Pancreas (tissue), 10 donors: Measurements from ENCODE around the gene UFD1. TPM values are rescaled to one million over a fixed set of nuclear protein-coding genes. Genes with fewer than 3 reads are reported as not detected.
A peak's percentile ranks its signal among the peaks of the same experiment; 100 is the strongest.

Source experiments
- ATAC-seq, 4 donors: fragments of 200-7000 bp; cut with Tn5 transposase; one replicate each; pipeline versions ENCODE4 v1.8.0 to v1.9.1; 2020; ENCODE audit warnings: mild to moderate bottlenecking in 4 of 4, moderate library complexity in 4 of 4
- DNase-seq, 6 donors: peaks; one replicate each; pipeline ENCODE4 v3.0.0-alpha.2; 2020
- FAIRE-seq: peaks from 2 replicates; lab custom pipeline; 2012; peaks lifted over from hg19 to GRCh38; lab: Jason Lieb, UNC
- H3K27ac ChIP-seq, 4 donors: fragments of 200-600 bp; sonication (generic); 1 replicate in 3 of 4; 2 replicates in 1 of 4; pipeline versions ENCODE4 v1.5.0 to v1.8.0; 2020
- H3K27me3 ChIP-seq, 4 donors: fragments of 200-600 bp; one replicate each; pipeline ENCODE4 v1.8.0; 2021
- H3K36me3 ChIP-seq, 3 donors: fragments of 200-600 bp; sonication (generic) in 1 of 3; one replicate each; pipeline versions ENCODE4 v1.5.0 to v1.8.0; 2020 to 2021
- H3K4me1 ChIP-seq, 3 donors: fragments of 200-600 bp; one replicate each; pipeline ENCODE4 v1.8.0; 2021
- H3K4me3 ChIP-seq, 4 donors: fragments of 200-600 bp; sonication (generic) in 2 of 4; one replicate each; pipeline versions ENCODE4 v1.5.0 to v1.8.0; 2020 to 2021
- H3K9me3 ChIP-seq, 4 donors: fragments of 200-600 bp; one replicate each; pipeline ENCODE4 v1.8.0; 2021
- CTCF ChIP-seq, 4 donors: fragments of 200-600 bp; sonication (generic) in 3 of 4; IDR thresholded peaks; one replicate each; pipeline versions ENCODE4 v1.5.0 to v1.8.0; 2021; ENCODE audit warnings: antibody characterized with exemption in 4 of 4
- WGBS, 2 donors: extraction: QIAGEN DNeasy Blood & Tissue Kit; methylation state at CpG; one replicate each; pipeline ENCODE4 v1.1.7; 2013; 5-methylcytosine and 5-hydroxymethylcytosine counted together
- intact Hi-C, 3 donors: fragments of 100-400 bp; cut with DNase I; formaldehyde crosslinking; loops; one replicate each; pipeline versions ENCODE4 v1.11.1 to v1.14.2; 2022
- polyA plus RNA-seq, 2 donors: library from polyadenylated mRNA; stranded (reverse); fragments of 200-250 nt; gene quantifications; one replicate each; pipeline ENCODE4 v1.2.3, GENCODE V29; 2013
- total RNA-seq, 6 donors: library from RNA; stranded (reverse); fragmentation: NEBNext Ultra II Directional in 4 of 6; extraction: Animal tissue kit (Norgen Biotek cat#: 25700) in 4 of 6; gene quantifications; one replicate each; pipeline versions ENCODE4 v1.2.1 to v1.2.4, GENCODE V29; 2021 to 2023
- donor health status: healthy with polysubstance abuse.
- donor health status: DM: no; HTN: no; CAD: no; lungs with moderate emphysema.
- donor health status: DM: no; HTN: no; CAD: no.
- donor health status: control.
- donor health status: control.
- donor health status: Bipolar disorder and iron deficiency.
- donor health status: DM: yes; HTN: yes; CAD: no.
- donor health status: DM: no; HTN: no; CAD: no.
- donor health status: DM: no; HTN: no; CAD: no.
- donor health status: DM: yes; HTN: yes; CAD: no.

Gene UFD1
- total and polyA plus RNA-seq, 8 donors = 14.2 to 37.9 (median 23.5) TPM

GRCh38 chr22:19526076-19526701 lies 47.2 kb upstream of the UFD1 start:
- no peak for TF ChIP-seq CTCF (IDR thresholded peaks at IDR 0.05)
- FAIRE-seq (no peak), ATAC-seq (no peak)

DNA sequence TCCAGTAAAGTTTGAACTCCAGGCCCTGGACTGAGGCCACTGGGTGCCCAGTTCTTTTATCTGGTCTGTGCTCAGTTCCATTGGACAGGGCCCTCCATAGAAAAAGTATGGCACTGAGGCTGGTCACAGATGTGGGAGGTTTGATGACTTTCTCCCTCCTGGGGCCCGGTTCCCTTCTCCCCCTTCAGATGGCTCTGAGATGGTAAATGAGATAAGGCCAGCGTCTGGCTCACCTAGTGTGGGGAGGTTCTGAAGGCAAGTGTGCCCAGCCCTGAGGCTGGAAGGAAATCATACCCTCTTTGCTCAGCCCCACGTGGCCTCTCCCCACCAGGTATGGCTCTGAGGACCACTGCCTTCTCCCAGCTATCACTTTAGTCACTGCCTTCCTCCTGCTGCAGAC lies 46.7 kb upstream of the UFD1 start:
- H3K27ac ChIP-seq = no peak overlapping the region
- DNase-seq = no peak
- intact Hi-C loops = no loop called here
- peaks cover 0 to 10% (median 4%) of the 10 kb centered on the region in 4 donors for H3K27me3 ChIP-seq
- ATAC-seq = no peak
- no peaks in the 10 kb centered on the region for H3K9me3 ChIP-seq
- TF ChIP-seq CTCF (IDR thresholded peaks at IDR 0.05) = no peak
- no peak for FAIRE-seq
- no peak overlapping the region for H3K4me3 ChIP-seq
- no peaks in the 10 kb centered on the region for H3K36me3 ChIP-seq
- WGBS, 2 donors = 44 to 66% methylated on average over 3 of the region's 3 CpGs
- peaks cover 0 to 2% (median 0%) of the 10 kb centered on the region in 3 donors for H3K4me1 ChIP-seq

More at GRCh38 chr22:19526076-19526701, 47.2 kb upstream of the UFD1 start:
- H3K9me3 ChIP-seq = no peaks in the 10 kb centered on the region
- WGBS, 2 donors = 84 to 92% methylated on average over 11 of the region's 11 CpGs
- intact Hi-C loops = no loop called here
- no peak overlapping the region for H3K27ac ChIP-seq
- no peak overlapping the region for H3K4me3 ChIP-seq
- DNase-seq = no peak
- peaks cover 0 to 2% (median 0%) of the 10 kb centered on the region in 3 donors for H3K4me1 ChIP-seq
- H3K36me3 ChIP-seq = no peaks in the 10 kb centered on the region
- H3K27me3 ChIP-seq = peaks cover 0 to 10% (median 4%) of the 10 kb centered on the region in 4 donors

DNA sequence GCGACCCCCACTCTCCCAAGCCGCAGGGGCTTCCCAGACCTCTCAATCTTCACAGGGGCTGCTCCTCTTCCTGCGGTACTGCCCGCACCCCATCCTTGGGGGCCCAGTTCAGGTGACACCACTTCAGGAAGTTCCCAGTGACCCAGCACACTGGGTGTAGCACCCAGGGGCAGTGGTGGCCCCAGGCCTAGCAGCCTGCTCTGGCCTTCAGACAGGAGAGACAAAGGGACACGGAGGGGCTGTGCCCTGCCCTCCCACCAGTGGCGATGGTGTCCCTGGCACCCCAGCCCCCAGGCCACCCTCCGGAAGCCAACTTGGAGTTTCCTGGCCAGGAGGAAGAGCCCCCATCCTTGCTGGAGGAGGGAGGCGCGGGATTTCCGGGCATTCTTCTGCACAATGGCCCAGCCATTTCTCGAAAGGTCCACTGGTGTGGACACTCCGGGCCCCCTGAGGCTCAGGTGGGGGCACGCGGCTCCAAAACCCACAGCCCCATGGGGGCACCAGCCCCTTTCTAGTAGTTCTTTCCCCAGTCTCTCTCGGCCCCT lies 46.2 kb upstream of the UFD1 start:
- peaks cover 0 to 10% (median 4%) of the 10 kb centered on the region in 4 donors for H3K27me3 ChIP-seq
- H3K27ac ChIP-seq = no peak overlapping the region
- no peak for FAIRE-seq
- intact Hi-C loops = no loop called here
- no peak for ATAC-seq
- H3K4me3 ChIP-seq = no peak overlapping the region
- no peak for DNase-seq
- no peak for TF ChIP-seq CTCF (IDR thresholded peaks at IDR 0.05)
- WGBS, 2 donors = 66 to 77% methylated on average over 15 of the region's 15 CpGs
- peaks cover 0 to 2% (median 0%) of the 10 kb centered on the region in 3 donors for H3K4me1 ChIP-seq
- H3K36me3 ChIP-seq = no peaks in the 10 kb centered on the region
- H3K9me3 ChIP-seq = no peaks in the 10 kb centered on the region

DNA sequence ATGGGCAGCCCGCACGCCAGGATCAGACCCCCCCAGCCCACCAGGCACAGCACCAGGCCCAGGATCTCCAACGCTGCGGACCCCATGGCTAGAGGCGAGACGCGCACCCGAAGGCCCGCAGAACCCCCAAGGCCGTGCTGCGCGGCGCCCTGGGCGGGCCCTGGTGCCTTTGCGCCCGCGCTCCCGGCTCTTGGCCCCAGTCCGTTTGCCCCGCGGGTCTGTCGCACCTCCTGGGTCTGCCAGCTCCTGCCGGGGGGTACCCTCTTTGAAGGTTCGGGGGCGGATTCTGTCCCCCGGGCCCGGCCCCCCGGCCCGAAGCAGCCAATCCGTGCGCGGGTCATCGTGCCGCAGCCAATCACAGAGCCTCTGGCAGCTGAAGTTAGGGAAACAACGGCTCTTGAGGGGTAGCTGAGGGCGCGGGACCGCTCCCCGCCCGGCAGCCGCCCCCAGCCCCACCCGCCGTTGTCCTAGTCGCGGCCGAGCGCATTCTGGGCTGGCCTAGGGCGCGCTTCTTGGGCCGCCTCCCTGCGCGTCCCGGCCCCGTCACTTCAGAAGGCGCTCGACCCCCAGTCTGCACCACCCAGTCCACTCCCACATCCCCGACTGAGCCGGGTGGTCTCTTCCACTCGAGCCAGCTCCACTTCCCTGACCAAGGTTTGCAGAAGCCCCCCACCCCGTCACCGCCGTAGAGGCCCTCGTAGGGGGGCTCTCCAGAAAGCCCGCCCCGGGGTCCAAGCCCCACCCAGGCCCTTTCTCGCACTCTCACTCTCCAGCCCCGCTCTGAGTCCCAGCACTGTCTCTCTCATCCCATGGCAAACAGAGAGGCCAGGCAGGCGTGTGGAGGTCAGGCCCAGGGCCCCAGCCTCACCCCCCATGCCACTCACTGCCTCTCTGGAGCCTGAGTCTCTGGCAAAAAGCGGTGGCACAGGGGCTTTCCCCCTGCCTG lies 45.5 kb upstream of the UFD1 start, which contains the start of gene CLDN5:
Gene CLDN5, minus strand, starts transcription at position 241 of the 946 bp plus-strand sequence. Its CDS starts 155 bp downstream, at position 86.
- DNase-seq (peak in 1 of 6 donors; percentile 49), ATAC-seq (peak in 2 of 4 donors; percentile 23 to 48), FAIRE-seq (no peak)
- peaks cover 0 to 10% (median 4%) of the 10 kb centered on the region in 4 donors for H3K27me3 ChIP-seq
- H3K9me3 ChIP-seq = no peaks in the 10 kb centered on the region
- no peaks in the 10 kb centered on the region for H3K36me3 ChIP-seq
- intact Hi-C loops = no loop called here
- no peak for TF ChIP-seq CTCF (IDR thresholded peaks at IDR 0.05)
- peak within 1 kb of the TSS in 2 of 4 donors; percentile 13 to 36 for H3K4me3 ChIP-seq
- 4 to 5% methylated on average over 51 to 69 of the region's 69 CpGs for WGBS, 2 donors
- peaks cover 0 to 2% (median 0%) of the 10 kb centered on the region in 3 donors for H3K4me1 ChIP-seq
- H3K27ac ChIP-seq = no peak within 1 kb of the TSS
